Measurements from ENCODE around the gene SLCO2B1.

DNA sequence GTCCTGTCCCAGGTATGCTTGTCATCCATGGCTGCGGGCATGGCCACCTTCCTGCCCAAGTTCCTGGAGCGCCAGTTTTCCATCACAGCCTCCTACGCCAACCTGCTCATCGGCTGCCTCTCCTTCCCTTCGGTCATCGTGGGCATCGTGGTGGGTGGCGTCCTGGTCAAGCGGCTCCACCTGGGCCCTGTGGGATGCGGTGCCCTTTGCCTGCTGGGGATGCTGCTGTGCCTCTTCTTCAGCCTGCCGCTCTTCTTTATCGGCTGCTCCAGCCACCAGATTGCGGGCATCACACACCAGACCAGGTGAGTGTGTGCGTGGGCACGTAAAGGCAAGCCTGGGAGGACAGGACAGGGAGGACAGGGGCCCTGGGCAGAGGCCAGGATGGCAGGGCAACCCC lies 42.4 kb downstream of the SLCO2B1 start:
- TF ChIP-seq CTCF (conservative IDR thresholded peaks at IDR 0.05): no peak
- TF ChIP-seq ZFX (IDR thresholded peaks at IDR 0.05): no peak

Data from C4-2B (cell line).